ENCODE results near the gene FBXW12.

DNA sequence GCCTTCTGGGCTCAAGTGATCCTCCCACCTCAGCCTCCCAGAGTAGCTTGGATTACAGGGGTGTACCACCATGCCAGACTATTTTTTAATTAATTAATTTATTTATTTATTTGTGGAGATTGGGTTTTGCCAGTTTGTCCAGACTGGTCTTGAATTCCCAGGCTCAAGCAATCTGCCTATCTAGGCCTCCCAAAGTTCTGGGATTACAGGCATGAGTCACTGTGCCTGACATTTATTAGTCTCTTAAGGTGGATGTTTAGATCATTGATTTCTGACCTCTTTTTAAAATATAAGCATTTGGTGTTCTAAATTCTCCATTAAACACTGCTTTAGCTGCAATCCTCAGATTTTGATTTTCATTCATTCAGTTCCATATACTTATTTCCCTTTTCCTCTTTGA is 15.6 kb downstream of the FBXW12 start:
- no peak for TF ChIP-seq CTCF (IDR thresholded peaks at IDR 0.05)
- TF ChIP-seq POLR2A (IDR thresholded peaks at IDR 0.05): no peak
